ENCODE results near the gene TMED9.

GRCh38 chr5:177542816-177543465, 49.1 kb upstream of the TMED9 start:
- TF ChIP-seq EZH2 (IDR thresholded peaks at IDR 0.05; ENCODE audit: borderline replicate concordance, low read length), result no peak
- TF ChIP-seq, protein P1, sequence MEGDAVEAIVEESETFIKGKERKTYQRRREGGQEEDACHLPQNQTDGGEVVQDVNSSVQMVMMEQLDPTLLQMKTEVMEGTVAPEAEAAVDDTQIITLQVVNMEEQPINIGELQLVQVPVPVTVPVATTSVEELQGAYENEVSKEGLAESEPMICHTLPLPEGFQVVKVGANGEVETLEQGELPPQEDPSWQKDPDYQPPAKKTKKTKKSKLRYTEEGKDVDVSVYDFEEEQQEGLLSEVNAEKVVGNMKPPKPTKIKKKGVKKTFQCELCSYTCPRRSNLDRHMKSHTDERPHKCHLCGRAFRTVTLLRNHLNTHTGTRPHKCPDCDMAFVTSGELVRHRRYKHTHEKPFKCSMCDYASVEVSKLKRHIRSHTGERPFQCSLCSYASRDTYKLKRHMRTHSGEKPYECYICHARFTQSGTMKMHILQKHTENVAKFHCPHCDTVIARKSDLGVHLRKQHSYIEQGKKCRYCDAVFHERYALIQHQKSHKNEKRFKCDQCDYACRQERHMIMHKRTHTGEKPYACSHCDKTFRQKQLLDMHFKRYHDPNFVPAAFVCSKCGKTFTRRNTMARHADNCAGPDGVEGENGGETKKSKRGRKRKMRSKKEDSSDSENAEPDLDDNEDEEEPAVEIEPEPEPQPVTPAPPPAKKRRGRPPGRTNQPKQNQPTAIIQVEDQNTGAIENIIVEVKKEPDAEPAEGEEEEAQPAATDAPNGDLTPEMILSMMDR (IDR thresholded peaks at IDR 0.05; ENCODE audit: low read length), result no peak
